COLO668 (cell line): ENCODE results near the gene HECTD4.
"Not testable (repeated sequence)": the region's sequence is repeated elsewhere in the genome, so short reads cannot be mapped to it uniquely, and the experiment has no call there.

ENCODE experiments used
- DNase-seq: peaks from one replicate; lab custom pipeline; 2025; ENCODE audit not compliant: unreplicated experiment; lab: John Stamatoyannopoulos, UW

Gene HECTD4

GRCh38 chr12:112164011-112164660, 218.1 kb downstream of the HECTD4 start:
- DNase-seq = no peak

GRCh38 chr12:112163471-112163991, 218.7 kb downstream of the HECTD4 start:
- DNase-seq = no peak

DNA sequence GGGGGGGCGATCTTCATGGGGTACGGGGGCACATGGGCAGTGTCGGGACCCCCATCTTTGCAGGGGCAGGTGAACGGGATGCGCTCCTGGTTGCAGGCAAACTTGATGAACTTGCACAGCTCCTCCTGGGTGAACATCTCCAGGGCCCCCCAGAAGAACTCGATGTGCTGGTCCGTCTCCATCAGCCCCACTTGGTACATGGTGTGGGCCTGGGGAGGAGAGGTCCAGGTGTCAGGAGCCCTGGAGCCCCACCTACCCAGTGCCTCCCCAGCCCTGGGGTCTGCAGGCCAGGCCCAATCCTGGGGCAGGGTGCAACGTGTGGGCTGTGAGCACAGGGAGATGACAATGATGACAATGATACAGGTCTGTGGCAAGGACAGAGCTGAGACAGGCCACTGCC, 219.2 kb downstream of the HECTD4 start:
- no peak for DNase-seq

GRCh38 chr12:112162241-112162790, 219.9 kb downstream of the HECTD4 start:
- DNase-seq = no peak

DNA sequence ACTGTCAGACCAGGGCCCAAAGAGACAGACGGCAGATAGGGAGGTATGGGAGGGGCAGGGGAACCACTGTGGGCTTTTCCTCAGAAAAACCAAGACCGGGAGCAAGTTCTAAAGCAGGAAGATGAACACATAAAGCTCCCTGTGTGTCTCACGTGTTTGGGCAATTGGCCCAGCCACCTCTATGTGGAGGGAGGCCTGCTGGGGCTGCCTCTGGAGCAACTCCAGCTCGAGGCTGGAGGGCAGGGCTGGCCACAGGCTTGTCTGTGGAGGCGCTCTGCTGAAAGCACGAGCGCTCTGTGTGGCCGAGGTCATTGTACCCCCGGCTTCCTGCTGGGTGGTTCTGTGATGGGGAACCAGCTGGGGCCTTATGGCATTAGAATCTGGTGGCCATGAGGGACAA, 220.5 kb downstream of the HECTD4 start:
- no peak for DNase-seq

DNA sequence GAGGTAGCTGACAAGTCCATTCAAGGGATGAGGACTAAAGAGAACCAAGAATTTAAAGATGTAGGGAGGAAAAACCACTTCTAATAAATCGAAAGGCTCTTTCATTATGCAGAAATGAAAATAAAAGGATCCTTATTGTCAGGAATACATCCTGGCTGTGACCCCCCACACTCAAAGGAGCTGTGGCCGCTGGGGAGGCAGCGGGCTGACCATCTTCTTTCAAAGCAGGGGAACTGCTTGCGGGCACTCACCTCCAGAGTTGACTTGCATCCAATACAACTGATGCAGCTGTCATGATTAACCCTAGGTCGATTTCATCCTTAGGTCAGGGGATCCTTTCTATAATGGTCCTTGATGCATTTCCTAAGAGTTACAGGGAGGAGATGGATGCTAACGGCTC, 221.6 kb downstream of the HECTD4 start:
- DNase-seq = no peak

DNA sequence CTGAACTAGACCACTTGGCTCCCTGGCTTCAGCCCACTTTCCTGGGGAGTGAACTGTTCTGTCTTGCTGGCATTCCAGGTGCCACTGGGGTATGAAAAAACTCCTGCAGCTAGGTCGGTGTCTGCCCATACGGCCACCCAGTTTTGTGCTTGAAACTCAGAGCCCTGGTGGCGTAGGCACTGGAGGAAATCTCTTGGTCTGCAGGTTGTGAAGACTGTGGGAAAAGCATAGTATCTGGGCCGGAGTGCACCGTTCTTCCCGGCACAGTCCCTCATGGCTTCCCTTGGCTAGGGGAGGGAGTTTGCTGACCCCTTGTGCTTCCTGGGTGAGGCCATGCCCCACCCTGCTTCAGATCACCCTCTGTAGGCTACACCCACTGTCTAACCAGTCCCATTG, 223.1 kb downstream of the HECTD4 start:
- DNase-seq = no peak

GRCh38 chr12:112158461-112159145, 223.6 kb downstream of the HECTD4 start:
- not testable (repeated sequence) for DNase-seq

- DNase-seq = no peak
Measured at GRCh38 chr12:112153893-112154219, 228.4 kb downstream of the HECTD4 start.

DNA sequence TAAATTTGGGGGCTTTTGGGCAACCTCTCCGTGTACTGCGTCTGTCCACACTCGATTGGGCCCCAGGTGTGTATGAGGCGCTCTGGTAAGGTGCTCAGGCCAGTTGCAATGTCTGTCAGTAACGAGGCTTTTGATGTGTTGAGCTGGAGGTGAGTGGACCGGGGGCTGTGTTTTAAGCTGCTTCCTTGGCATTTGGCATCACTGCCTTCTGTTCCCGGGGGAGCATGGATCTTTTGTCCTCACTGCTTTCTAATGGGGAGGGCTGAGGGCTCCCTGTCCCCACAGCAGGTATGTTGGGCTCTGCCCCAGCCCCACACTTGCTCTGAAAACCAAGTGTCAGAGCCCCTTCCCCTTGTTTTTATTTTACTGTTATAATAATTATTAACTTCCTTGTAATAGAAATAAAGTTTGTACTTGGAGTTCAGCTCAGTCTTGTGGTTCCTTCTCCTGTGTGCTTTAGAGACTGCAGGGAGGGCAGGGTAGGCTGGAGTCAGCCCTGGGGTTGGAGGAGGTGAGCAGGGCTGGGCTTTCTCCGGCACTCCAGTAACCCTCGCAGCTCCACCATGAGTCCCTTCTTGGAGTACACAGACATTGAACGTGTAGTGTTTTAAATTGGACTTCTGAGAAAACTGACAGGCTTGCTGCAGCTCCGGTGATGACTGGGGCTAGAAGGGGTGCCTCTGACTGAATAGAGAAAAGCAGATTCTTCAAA, 228.9 kb downstream of the HECTD4 start:
- DNase-seq = no peak

GRCh38 chr12:112151766-112152541, 230.3 kb downstream of the HECTD4 start:
- DNase-seq = no peak

DNA sequence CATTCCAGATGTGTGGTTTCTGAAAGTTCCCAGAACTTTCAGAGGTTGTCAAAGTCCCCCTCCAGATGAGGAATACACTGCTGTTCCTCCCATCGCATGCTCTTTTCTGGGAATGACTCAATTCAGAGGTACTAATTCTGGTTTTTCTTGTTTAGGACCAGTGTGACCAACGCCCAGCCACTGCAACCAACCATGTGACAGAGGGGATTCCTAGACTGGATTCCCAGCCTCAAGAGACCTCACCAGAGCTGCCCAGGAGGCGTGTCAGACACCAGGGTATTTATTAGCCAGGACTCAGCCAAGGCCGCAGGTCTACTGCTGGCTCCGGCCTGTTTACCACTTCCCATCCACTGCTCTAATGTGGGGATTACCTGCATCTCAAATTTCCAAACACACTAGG, 232.6 kb downstream of the HECTD4 start:
- no peak for DNase-seq

GRCh38 chr12:112148031-112148513, 234.2 kb downstream of the HECTD4 start:
- no peak for DNase-seq

- DNase-seq = no peak
Measured at GRCh38 chr12:112146123-112146522, 236.1 kb downstream of the HECTD4 start.

GRCh38 chr12:112140728-112141127, 241.5 kb downstream of the HECTD4 start:
- DNase-seq = no peak

DNA sequence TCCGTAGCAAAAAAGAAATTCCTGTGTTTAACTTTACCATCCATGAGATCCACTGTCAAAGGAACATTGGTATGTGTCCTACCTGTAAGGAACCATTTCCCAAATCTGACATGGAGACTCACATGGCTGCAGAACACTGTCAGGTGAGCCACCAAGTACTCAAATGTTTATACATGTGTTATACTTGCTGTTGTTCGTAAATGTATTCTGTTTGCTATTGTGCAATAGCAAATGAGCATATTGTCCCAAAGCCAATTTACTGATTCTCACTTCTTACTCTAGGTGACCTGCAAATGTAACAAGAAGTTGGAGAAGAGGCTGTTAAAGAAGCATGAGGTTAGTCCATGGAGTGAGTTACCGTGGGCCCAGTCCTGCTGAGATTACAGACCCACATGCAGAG, 247.5 kb downstream of the HECTD4 start:
- DNase-seq = no peak

- DNase-seq = no peak
Measured at GRCh38 chr12:112133418-112133817, 248.8 kb downstream of the HECTD4 start.

- no peak for DNase-seq
Measured at GRCh38 chr12:112131686-112132085, 250.5 kb downstream of the HECTD4 start.

DNA sequence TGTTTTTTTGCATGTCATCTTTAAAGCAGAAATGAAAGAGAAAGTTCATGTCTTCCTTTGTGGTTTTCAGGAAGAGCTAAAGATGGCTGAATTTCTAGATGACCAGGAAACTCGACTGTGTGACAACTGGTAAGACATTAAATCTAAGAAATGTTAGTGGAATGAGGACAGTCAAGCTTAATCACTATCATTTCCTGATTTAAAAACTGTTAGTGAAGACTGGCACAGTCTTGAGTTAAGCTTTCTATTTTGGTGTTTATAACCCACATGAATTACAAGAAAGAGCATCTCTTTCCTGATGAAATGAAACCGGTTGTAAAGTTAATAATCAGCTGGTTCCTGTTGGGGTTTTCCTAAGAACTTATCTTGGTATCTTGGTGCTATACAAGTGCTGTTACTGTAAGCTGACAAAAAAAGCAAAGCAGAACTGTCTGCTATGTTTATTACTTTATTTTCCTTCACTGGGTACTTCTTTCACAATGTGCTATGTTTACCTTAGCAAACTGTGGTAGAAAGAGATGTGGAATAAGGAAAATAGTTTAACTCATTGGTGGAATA, 251.7 kb downstream of the HECTD4 start:
- no peak for DNase-seq

- DNase-seq = no peak
Measured at GRCh38 chr12:112126911-112127310, 255.3 kb downstream of the HECTD4 start.

DNA sequence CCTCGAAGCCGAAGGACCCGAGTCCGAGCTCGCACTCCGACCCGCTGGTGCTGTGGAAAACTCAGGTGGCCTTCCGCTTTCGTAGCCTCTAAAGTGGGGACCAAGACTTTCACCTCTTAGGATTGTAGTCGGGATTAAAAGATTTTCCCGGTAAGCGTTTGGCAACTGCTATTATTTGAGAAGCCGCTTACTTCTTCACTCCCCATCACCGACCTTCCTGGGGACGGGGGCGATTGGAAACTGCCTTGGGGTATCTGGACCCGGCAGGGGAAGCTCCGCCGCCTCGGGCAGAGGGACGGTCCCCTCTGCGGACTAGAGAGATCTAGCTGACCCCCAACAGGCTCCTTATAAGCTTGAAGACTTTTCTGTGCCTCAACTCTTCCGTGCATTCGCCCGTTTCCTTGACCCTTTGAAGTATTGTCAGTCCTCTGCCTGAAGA, 256.2 kb downstream of the HECTD4 start:
- DNase-seq = no peak
